ENCODE data around the gene ZNF45.
"Not testable (repeated sequence)": the region's sequence is repeated elsewhere in the genome, so short reads cannot be mapped to it uniquely, and the experiment has no call there.

Gene ZNF45

DNA sequence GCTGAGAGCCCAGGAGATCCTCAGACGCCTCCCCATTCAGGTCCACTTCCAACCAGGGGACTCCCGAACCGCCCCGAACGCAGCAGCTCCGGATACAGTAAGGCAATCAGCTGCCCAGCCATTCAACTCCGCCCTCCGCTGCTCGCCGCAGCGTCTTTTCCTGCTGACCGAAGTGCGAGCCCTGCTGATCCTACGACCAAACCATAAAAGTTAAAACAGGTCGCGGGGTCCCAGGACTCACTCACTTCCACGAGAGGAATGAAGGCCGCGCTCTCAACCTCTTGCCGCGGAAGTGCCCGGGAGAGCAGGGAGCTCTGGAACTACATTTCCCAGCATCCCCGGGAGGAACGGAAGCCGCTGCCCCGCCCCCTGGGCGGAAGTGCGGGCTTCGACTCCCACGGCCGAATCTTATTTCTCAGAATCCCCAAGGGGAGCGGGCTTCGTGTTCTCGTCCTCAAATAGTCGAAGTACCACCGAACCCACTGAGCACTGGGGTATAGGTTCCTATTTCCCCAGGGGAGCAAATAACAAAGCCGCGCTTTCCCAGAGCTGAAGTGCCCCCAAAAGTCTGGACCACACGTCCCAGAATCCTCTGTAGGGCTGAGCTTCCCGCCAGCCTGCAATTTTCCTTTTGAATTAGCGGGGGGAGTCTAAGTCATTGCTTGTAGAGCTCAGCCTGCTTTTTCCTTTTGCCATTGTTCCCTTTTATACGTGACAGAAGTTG, at the start of gene ZNF45:
TSS of gene ZNF45 (minus strand) at position 298 of the 724 bp plus-strand sequence. CDS start 13,097 bp downstream, outside the sequence.
- DNase-seq, result peak; percentile 90

DNA sequence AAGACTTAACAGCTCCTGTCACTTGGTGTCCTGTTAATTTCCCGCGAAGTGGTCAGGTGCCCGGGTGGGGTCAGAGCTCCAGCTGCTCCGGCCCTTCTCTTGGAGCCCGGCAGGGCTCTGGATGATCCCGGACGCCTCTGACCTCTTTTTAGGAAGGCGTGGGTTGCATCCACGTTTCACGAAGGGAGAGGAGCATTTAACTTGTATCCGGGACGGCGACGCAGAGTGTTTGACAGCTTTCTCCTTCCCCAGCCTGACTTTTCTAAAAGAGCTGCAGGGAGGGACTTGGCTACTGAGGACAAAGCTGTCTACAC, 49.6 kb upstream of the ZNF45 start:
- no peak for DNase-seq

DNA sequence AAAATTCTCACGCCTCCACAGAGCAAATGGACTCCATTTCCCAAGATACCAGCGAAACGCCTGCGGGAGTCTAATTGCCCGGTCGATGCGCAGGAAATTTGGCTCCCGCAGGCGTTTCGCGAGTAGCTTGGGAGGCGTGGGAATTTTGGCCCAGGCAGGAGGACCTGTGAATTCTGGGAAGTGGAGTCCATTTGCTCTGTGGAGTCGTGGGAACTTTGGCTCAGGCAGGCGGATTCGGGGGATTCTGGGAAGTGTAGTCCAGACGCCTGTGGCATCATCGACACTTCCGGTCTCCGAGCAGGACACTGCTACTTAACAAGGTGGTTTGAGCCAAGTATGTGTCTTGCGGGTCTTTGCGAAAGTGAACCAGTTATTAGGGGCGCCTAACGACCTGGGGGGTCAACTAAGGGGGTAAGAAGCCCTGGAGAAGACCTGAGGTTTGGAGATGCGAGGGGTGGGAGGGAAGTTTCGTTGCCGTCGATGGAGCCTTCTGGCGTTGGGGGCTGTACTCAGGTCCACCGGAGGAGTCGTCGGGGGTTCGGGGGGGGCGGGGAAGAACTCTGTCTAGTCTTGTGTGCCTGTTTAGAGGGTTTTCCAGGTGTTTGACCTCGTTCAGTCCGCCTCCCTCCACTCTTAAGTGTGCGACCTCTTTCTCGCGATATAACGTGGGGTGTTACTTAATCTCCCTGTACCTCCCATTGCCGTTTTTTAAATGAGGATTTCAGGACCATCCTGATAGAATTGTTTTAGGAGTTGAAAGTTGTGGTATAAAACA, 49.0 kb upstream of the ZNF45 start, which contains the start of gene ZNF155:
TSS of gene ZNF155 (plus strand) at position 277 of the 775 bp plus-strand sequence. CDS start 4,356 bp downstream, outside the sequence.
- DNase-seq, result peak; percentile 97

- no peak for DNase-seq
These were observed 48.4 kb upstream of the ZNF45 start for GRCh38 chr19:43983544-43983911.

GRCh38 chr19:43976732-43977131, 41.6 kb upstream of the ZNF45 start:
- DNase-seq, result no peak

- no peak for DNase-seq
These were observed 31.1 kb upstream of the ZNF45 start for GRCh38 chr19:43966079-43966694.

GRCh38 chr19:43960411-43960810, 25.3 kb upstream of the ZNF45 start:
- DNase-seq, result no peak

DNA sequence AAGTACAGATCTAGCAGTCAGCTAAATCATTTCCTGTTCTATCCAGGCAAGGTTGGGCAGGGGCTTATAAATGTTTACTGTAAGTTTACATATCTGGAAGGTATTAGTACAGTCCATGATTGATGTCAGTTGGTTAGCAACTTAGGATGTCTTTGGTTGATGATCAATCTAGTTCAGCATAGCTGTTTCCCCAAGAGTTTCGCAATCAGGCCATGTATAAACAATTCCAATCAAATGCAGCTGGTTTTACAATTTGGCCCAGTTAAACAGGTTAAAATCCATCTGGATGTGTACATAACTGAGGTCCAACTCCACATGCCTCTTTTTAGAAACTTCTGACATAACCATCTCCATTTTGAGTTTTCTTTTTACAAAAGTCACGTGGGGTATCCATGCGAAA, 22.8 kb upstream of the ZNF45 start:
- DNase-seq, result no peak

DNA sequence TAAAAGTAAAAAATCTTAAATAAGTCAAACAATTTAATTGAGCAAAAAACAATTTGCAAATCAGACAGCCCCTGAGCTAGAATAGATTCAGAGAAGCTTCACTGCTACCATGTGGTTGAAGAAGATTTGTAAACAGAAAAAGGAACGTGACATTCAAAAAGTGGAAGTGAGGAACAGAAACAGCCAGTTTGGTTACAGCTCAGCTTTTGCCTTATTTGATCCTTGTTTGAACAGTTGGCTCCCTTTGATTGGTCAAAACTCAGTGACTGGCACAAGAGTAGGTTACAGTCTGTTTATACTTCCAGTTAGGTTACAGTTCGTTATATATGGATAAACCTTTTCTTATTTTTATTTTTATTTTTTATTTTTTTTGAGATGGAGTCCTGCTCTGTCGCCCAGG, 21.7 kb upstream of the ZNF45 start:
- DNase-seq, result no peak

DNA sequence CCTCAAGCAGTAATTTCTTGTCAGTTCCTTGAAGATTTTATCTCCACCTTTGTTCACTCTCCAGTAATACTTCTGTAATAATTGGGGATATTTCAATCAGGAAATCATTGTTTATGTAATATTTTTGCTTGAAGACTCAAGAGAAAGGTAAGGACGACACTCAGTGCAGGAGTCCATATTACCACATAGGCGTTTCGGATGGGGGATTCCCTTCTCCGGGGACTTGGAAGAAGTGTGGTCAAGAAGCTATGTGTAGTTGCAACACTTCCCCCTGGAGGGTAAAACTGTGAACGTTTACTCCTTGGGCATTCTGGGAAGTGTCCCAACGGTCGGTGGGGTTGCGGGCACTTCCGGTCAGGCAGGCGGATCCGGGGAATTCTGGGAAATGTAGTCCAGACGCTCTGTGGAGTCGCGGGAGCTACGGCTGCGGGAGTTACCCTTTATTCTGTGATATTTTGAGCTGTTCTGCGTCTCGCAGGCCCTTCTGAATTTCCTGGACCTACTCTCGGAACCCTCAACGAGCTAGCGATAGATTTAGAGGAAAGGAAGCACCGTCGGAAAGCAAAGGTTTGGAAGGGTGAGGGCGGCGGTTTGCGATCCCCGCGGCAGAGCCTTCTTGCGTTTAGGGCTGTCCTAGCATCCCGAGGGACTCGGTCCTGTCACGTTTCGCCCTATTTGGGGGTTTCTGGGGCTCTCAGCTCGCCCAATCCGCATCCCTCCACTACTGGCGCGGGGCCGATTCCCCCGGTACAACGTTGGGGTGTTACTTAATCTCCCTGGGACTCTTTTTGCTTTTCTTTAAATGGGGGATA, 16.0 kb upstream of the ZNF45 start, which contains the start of gene ZNF221:
TSS of gene ZNF221 (plus strand) at position 395 of the 812 bp plus-strand sequence. CDS start 11,499 bp downstream, outside the sequence.
- peak; percentile 91 for DNase-seq

- DNase-seq, result not testable (repeated sequence)
These were observed 14.7 kb upstream of the ZNF45 start for GRCh38 chr19:43949803-43950202.

- not testable (repeated sequence) for DNase-seq
These were observed 12.3 kb upstream of the ZNF45 start for GRCh38 chr19:43947412-43947811.

DNA sequence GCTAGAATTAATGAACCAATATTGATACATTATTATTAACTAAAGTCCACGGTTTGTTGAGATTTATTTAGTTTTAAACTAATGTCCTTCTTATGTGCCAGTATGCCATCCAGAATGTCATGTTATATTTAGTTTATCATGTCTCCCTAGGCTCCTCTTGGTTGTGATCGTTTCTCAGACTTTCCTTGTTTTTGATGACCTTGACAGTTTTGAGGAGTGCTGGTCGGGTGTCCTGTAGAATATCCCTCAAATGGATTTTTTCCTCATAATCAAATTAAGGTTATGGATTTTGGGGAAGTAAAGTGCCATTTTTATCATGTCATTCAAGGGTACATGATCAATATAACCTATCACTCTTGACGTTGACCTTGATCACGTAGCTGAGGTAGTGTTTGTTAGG, 6.1 kb upstream of the ZNF45 start:
- no peak for DNase-seq

GRCh38 chr19:43940719-43941118, 5.6 kb upstream of the ZNF45 start:
- no peak for DNase-seq

- no peak for DNase-seq
These were observed 4.6 kb upstream of the ZNF45 start for GRCh38 chr19:43939557-43940260.

GRCh38 chr19:43936188-43936587, 1.1 kb upstream of the ZNF45 start:
- peak; percentile 4 for DNase-seq

- DNase-seq, result no peak
These were observed 762 bp downstream of the ZNF45 start for GRCh38 chr19:43934055-43934984.

GRCh38 chr19:43928820-43929219, 6.3 kb downstream of the ZNF45 start:
- DNase-seq, result no peak

- DNase-seq, result no peak
These were observed 11.2 kb downstream of the ZNF45 start for GRCh38 chr19:43923875-43924274.

DNA sequence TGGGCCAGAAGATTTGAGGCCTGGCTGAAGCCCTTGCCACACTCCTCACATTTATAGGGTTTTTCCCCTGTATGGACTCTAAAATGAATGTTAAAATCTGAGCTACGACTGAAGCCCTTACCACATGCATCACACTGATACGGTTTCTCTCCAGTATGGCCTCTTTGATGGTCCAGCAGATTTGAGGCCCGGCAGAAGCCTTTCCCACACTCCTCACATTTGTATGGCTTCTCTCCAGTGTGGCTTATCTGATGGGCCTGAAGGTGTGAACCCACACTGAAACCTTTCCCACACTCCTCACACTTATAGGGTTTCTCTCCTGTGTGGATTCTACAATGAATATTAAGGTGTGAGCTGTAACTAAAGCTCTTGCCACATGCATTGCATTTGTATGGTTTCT, 21.0 kb downstream of the ZNF45 start:
- DNase-seq, result no peak

DNA sequence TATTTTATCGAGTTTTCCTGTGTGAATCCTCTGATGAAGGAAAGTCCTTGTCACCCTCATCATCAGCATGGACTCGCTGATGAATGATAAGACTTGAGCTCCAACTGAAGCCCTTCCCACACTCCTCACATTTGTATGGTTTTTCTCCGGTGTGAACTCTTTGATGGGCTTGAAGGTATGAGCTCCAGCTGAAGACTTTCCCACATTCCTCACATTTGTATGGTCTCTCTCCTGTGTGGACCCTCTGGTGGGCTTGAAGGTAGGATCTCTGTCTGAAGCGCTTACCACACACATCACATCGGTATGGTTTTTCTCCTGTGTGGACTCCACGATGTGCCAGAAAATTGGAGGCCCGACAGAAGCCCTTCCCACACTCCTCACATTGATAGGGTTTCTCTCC, 21.7 kb downstream of the ZNF45 start:
- DNase-seq, result no peak

All from NCI-H2171 treated with DMSO at 0.1 percent for 48 hours (cell line).